HG02798 (cell line): ENCODE results near the gene ASIC3.

ENCODE experiments used
- ATAC-seq: cut with Tn5 transposase; IDR thresholded peaks from one replicate; pipeline ENCODE4 v1.9.1; 2021; ENCODE audit warnings: mild to moderate bottlenecking; ENCODE audit not compliant: unreplicated experiment, poor library complexity

The ASIC3 gene

DNA sequence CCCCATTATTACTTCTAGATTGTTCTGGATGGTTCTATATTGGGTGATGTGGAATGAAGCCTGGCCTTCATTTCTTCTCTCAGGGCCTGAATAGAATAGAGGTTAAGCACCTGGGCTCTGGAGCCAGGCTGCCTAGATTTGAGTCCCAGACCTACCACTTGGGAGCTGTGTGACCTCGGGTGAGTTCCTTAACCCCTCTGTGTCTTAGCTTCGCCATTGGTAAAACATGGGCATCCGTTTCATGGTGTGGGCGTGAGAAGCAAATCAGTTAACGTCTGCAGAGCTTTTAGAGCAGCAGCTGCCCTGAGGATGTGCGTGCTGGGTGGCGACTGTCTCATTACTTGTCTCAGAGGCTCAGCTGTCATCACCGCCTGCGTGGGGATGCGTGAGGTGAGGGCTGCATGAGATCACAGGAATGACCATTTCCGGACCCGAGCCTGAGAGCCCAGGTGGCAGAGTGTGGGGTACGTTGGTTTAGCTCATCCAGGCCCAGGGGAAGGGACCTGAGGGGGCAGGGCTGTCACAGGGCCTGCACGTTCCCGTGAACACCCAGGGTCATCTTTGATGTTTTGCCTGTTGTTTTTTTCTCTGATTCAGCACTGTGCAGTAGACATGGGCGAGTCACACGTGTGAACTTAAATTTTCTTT, 47.6 kb downstream of the ASIC3 start:
- no peak for ATAC-seq

DNA sequence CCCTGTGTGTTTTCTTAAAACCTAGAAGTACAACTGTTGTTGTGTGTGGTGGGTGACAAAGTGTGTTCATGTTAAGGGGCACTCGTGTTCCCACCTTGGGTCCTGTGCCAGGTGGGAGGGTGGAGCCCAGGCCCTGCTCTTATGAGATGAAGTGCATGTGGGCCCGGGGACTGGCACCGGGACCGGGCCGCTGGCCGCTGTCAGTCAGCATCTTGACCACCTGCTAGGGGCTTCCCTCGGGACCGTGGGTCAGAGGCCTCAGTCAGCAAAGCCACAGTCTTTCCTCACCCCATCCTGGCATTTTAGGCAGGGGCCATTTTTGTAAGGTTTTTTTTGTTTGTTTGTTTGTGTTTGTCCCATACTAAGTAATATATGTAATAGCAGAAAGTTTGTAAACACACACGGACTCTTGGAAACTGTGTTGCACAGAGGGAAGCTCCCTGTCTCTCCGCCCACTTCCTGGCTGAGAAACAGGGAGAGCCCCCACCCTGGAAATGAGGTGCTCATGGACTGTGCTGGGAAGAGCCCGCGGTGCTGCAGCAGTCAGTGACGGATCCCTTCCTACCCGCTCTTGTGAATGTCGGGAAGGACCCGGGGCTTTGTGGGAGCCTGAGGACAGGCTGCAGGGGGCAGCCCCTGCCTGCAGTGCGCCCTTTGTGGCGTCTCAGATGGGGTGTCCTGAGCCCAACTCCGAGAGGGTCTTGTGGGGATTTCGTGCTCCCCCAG, 51.3 kb downstream of the ASIC3 start:
- no peak for ATAC-seq

- ATAC-seq = no peak
Observed at GRCh38 chr7:151100921-151101320, 52.6 kb downstream of the ASIC3 start.

- ATAC-seq = no peak
Observed at GRCh38 chr7:151101621-151102396, 53.5 kb downstream of the ASIC3 start.
